Sigmoid colon (tissue), 4 donors: ENCODE measurements around the gene STK39.

ENCODE experiments used
- CTCF ChIP-seq, 4 experiments: fragments of 450-650 bp in 3 of 4; fragments of 200-600 bp in 1 of 4; IDR thresholded peaks; one replicate each; pipeline ENCODE4 v1.5.1; 2016 to 2019; ENCODE audit warnings: antibody characterized with exemption in 4 of 4, mild to moderate bottlenecking in 3 of 4, moderate library complexity in 2 of 4
- EP300 ChIP-seq, 4 donors: sonication (generic); formaldehyde crosslinking; IDR thresholded peaks; one replicate each; pipeline ENCODE4 v1.6.1; 2017; ENCODE audit warnings: antibody characterized with exemption in 4 of 4
- POLR2A ChIP-seq, 2 donors: fragments of 450-650 bp; IDR thresholded peaks; one replicate each; pipeline ENCODE4 v1.6.1; 2016; ENCODE audit warnings: antibody characterized with exemption in 2 of 2, mild to moderate bottlenecking in 2 of 2, moderate library complexity in 2 of 2
- POLR2AphosphoS5 ChIP-seq, 4 donors: sonication (generic); formaldehyde crosslinking; IDR thresholded peaks; one replicate each; pipeline ENCODE4 v1.6.1; 2017; ENCODE audit warnings: antibody characterized with exemption in 4 of 4

- TF ChIP-seq EP300 (IDR thresholded peaks at IDR 0.05), result no peak
- TF ChIP-seq CTCF (IDR thresholded peaks at IDR 0.05), result no peak
- TF ChIP-seq POLR2A (IDR thresholded peaks at IDR 0.05), result no peak
- TF ChIP-seq POLR2AphosphoS5 (IDR thresholded peaks at IDR 0.05), result no peak
Observed at GRCh38 chr2:167987558-167987957, 259.8 kb downstream of the STK39 start.
